ENCODE results near the gene TSHR. TPM values are rescaled to one million over a fixed set of nuclear protein-coding genes. Genes with fewer than 3 reads are reported as not detected.
"Not testable (repeated sequence)": the region's sequence is repeated elsewhere in the genome, so short reads cannot be mapped to it uniquely, and the experiment has no call there.

The TSHR gene
- total RNA-seq: not detected

- H3K9me3 Mint-ChIP-seq: no peaks in the 10 kb centered on the region
- H3K4me1 Mint-ChIP-seq (ENCODE audit: low read depth): peaks cover 37% of the 10 kb centered on the region
- CTCF ChIA-PET: interaction anchor here (0.5 to 5.3 kb wide), 9 partner anchors 9 to 257 kb away, joined by 3 to 82 read pairs (median 5); no protein-coding TSS in a partner anchor
- peaks cover 10% of the 10 kb centered on the region for H3K27me3 Mint-ChIP-seq (ENCODE audit: low read depth)
- DNase-seq: no peak
- no peaks in the 10 kb centered on the region for H3K36me3 Mint-ChIP-seq (ENCODE audit: low read depth)
- H3K27ac Mint-ChIP-seq: no peak within 1 kb of the TSS
- intact Hi-C loops (cut with micrococcal nuclease): loop anchor here (2.0 kb wide), 2 partner anchors 107 to 263 kb away; no protein-coding TSS in a partner anchor
- peak within 1 kb of the TSS; percentile 75 for H3K4me3 Mint-ChIP-seq
Measured at GRCh38 chr14:80955416-80955941, at the start of gene TSHR. Gene TSHR (plus strand): TSS chr14:80955621. CDS start chr14:80955681, 60 bp downstream.

DNA sequence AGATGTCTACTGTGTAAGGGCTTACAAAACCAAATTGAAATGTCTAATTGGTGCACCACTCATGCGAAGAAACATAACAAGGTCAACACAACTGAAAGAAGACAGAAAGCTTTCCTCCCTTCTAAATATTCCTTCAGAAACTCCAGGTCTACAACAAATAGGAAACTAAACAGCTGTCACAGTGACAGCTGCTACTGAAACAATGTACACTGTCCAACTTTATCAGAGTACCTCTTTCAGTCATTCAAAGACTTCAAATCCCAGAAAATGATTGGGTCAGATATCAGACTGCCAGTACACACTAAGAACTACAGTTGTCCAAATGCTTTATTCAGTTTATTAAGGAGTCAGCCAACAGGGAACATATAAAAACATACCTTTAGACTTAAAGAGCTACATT is 49.1 kb upstream of the TSHR start:
- no peaks in the 10 kb centered on the region for H3K9me3 Mint-ChIP-seq
- CTCF ChIA-PET: no interaction called here
- peaks cover 7% of the 10 kb centered on the region for H3K4me1 Mint-ChIP-seq (ENCODE audit: low read depth)
- DNase-seq: no peak
- intact Hi-C loops (cut with micrococcal nuclease): no loop called here
- H3K36me3 Mint-ChIP-seq (ENCODE audit: low read depth): peaks cover 21% of the 10 kb centered on the region
- no peak overlapping the region for H3K27ac Mint-ChIP-seq
- H3K27me3 Mint-ChIP-seq (ENCODE audit: low read depth): no peaks in the 10 kb centered on the region
- no peak overlapping the region for H3K4me3 Mint-ChIP-seq

DNA sequence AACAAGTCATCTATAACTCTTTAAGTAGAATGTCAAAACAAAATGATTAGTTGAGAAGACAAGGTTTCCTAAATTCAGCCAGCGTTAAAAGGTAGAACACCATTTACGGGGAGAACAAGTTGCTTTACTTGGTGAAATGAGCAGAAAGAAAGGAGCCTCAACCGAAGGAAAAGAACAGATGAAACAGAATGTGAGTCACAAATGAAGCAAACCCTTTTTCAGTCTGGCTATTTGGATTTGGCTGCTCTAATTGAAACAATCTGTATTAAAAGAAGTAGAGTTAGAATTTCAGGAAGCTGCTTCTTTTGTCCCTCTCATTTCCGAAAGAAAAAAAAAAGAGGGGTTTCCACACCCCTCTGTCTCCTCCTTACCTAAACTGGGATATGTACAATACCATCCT is 48.5 kb upstream of the TSHR start:
- H3K27me3 Mint-ChIP-seq (ENCODE audit: low read depth): no peaks in the 10 kb centered on the region
- no peak overlapping the region for H3K4me3 Mint-ChIP-seq
- H3K27ac Mint-ChIP-seq: no peak overlapping the region
- H3K36me3 Mint-ChIP-seq (ENCODE audit: low read depth): peaks cover 18% of the 10 kb centered on the region
- intact Hi-C loops (cut with micrococcal nuclease): no loop called here
- CTCF ChIA-PET: interaction anchor here (0.7 kb wide), 1 partner anchor 537 kb away, joined by 3 read pairs; no protein-coding TSS in a partner anchor
- no peak for DNase-seq
- H3K9me3 Mint-ChIP-seq: no peaks in the 10 kb centered on the region
- peaks cover 7% of the 10 kb centered on the region for H3K4me1 Mint-ChIP-seq (ENCODE audit: low read depth)

DNA sequence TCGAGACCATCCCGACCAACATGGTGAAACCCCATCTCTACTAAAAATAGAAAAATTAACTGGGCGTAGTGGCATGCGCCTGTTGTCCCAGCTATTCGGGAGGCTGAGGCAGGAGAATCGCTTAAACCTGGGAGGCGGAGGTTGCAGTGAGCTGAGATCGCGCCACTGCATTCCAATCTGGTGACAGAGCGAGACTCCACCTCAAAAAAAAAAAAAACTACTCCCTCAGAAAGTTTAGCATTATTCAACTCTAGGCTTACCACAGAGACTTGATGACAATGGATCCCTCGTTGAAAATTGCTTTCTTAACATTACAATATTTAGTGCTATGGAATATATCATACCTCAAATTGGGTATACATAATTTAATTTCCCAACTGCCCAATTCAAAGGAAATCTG is 43.4 kb upstream of the TSHR start:
- CTCF ChIA-PET; H3K27ac Mint-ChIP-seq; H3K27me3 Mint-ChIP-seq (ENCODE audit: low read depth); H3K4me1 Mint-ChIP-seq (ENCODE audit: low read depth); DNase-seq; H3K4me3 Mint-ChIP-seq; H3K9me3 Mint-ChIP-seq; intact Hi-C loops (cut with micrococcal nuclease): not testable (repeated sequence)
- H3K36me3 Mint-ChIP-seq (ENCODE audit: low read depth): peaks cover 23% of the 10 kb centered on the region

- Mint-ChIP-seq H3K4me3 (no peak overlapping the region), H3K36me3 (ENCODE audit: low read depth) (peaks cover 20% of the 10 kb centered on the region), H3K9me3 (no peaks in the 10 kb centered on the region), H3K27ac (no peak overlapping the region), H3K4me1 (ENCODE audit: low read depth) (peaks cover 3% of the 10 kb centered on the region), H3K27me3 (ENCODE audit: low read depth) (no peaks in the 10 kb centered on the region)
- no peak for DNase-seq
- CTCF ChIA-PET: interaction anchor here (1.2 kb wide), 1 partner anchor 21 kb away, joined by 3 read pairs; no protein-coding TSS in a partner anchor
- intact Hi-C loops (cut with micrococcal nuclease): no loop called here
Measured at GRCh38 chr14:80919622-80920021, 35.8 kb upstream of the TSHR start.

- peaks cover 9% of the 10 kb centered on the region for H3K4me1 Mint-ChIP-seq (ENCODE audit: low read depth)
- H3K27me3 Mint-ChIP-seq (ENCODE audit: low read depth): no peaks in the 10 kb centered on the region
- H3K9me3 Mint-ChIP-seq: no peaks in the 10 kb centered on the region
- intact Hi-C loops (cut with micrococcal nuclease): no loop called here
- no peak for DNase-seq
- H3K4me3 Mint-ChIP-seq: no peak overlapping the region
- CTCF ChIA-PET: interaction anchor here (1.5 kb wide), 1 partner anchor 64 kb away, joined by 4 read pairs; no protein-coding TSS in a partner anchor
- peaks cover 7% of the 10 kb centered on the region for H3K36me3 Mint-ChIP-seq (ENCODE audit: low read depth)
- no peak overlapping the region for H3K27ac Mint-ChIP-seq
Measured at GRCh38 chr14:80923368-80923767, 32.1 kb upstream of the TSHR start.

DNA sequence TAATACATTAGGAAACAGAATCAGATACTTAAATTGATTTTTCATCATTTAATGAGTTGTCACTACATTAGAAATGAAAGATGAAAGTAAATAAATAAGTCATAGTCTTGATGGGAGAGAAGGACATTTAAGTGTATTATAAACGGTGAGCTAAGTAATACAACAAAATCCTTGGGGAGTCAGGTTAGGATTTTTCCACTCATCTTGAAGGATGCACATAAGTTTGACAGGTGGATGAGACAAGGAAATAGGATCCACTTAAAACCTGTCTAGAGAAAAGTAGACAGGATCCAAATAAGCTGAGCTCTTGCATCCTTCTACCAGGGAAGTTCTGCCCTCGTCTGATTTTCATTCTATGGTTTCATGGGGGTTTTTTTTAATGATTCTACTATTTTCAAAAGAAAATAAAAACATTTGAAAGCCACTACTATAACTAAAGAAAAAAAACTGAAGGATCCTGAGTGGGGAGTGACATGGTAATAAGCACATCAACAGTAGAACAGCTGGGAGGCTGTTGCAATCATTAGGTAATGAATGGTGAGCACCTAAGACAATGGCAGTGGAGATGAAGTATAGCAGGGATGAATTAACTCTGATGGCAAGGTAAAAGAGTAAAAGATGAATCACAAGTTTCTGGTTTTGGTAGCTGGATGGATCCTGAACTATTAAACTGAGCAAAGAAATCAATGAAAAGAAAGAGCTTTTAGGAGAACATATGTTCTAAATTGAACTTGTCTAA is 30.9 kb upstream of the TSHR start:
- Mint-ChIP-seq H3K9me3 (no peaks in the 10 kb centered on the region), H3K27me3 (ENCODE audit: low read depth) (no peaks in the 10 kb centered on the region), H3K4me1 (ENCODE audit: low read depth) (peaks cover 9% of the 10 kb centered on the region), H3K36me3 (ENCODE audit: low read depth) (peaks cover 11% of the 10 kb centered on the region), H3K27ac (no peak overlapping the region), H3K4me3 (no peak overlapping the region)
- intact Hi-C loops (cut with micrococcal nuclease): no loop called here
- no peak for DNase-seq
- CTCF ChIA-PET: interaction anchor here (0.6 kb wide), 1 partner anchor 74 kb away, joined by 3 read pairs; no protein-coding TSS in a partner anchor

DNA sequence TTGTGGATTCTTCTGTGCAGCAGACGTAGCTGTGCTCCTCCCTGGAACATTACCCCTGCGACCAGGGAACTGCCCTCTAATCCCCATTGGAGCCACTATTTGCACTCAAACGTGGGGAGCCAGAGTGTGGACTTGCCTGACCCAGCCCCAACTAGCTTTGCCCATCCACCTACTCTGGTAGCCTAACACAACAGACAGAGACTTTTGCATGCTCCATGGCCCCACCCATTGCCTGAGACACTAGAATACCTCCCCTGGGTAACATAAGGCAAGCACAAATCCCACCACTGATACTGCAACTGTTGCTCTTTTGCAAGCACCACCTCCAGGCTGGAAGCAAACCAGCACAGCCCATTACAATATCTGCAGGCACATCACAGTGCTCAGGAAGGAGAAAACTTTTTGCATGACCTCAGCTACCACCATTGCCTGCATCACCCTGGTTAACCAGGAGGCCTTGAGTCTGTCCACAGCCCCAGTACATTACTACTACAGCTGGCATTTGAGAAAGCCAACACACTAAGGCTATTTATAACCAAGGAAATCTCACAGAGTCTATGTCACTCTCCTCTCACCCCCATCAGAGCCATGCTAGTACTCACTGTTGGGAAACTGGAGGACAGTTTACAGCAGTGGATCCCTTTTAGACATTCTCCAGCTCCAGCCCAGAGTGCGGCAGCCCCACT is 28.9 kb upstream of the TSHR start:
- peaks cover 18% of the 10 kb centered on the region for H3K36me3 Mint-ChIP-seq (ENCODE audit: low read depth)
- intact Hi-C loops (cut with micrococcal nuclease): no loop called here
- DNase-seq: no peak
- CTCF ChIA-PET: interaction anchor here (0.6 kb wide), 1 partner anchor 527 kb away, joined by 3 read pairs; no protein-coding TSS in a partner anchor
- no peak overlapping the region for H3K4me3 Mint-ChIP-seq
- H3K27ac Mint-ChIP-seq: no peak overlapping the region
- H3K27me3 Mint-ChIP-seq (ENCODE audit: low read depth): no peaks in the 10 kb centered on the region
- no peaks in the 10 kb centered on the region for H3K9me3 Mint-ChIP-seq
- peaks cover 27% of the 10 kb centered on the region for H3K4me1 Mint-ChIP-seq (ENCODE audit: low read depth)

DNA sequence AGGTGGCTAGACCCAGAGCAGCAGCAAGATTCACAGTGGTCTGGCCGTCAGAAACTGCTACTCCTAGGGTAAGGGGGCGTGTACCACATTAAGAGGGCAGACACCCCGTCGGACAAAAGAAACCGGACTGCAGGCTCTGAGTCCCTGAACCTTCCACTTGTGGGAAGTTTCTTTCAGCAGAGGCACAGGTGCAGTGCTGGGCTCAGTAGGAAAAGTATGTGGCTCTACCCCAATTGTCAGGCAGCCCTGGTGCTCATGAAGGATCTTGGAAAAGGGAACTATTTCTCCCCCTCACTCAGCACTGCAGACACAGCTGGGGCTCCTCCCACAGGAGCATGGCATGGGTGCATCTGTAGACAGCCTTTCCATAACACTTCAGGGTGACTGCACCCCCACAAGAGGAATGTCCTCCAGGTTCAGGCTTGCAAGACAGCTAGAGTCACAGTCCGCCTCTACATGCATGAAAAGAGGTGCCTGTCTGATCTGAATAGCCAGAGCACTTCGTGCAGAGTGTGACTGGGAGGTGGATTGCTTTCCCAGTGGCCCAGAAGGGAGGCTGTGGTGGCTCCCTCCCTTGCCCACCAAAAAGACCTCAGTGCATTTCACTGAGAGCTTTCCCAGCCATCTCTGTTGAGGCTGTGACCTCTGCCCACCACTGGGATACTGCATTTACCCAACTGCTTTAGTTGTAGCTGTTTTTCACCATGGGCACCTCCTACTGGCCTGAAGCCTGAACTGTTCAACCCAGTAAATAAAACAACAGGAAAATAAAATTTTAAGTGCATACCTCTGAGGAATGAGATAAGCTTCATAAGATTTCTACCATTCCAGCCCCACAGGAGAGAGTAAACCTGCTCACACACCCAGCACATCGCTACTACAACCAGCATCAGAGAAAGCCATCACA is 28.1 kb upstream of the TSHR start:
- H3K27ac Mint-ChIP-seq: no peak overlapping the region
- CTCF ChIA-PET: interaction anchor here (0.6 kb wide), 1 partner anchor 526 kb away, joined by 3 read pairs; no protein-coding TSS in a partner anchor
- intact Hi-C loops (cut with micrococcal nuclease): no loop called here
- peaks cover 32% of the 10 kb centered on the region for H3K4me1 Mint-ChIP-seq (ENCODE audit: low read depth)
- no peak overlapping the region for H3K4me3 Mint-ChIP-seq
- no peaks in the 10 kb centered on the region for H3K27me3 Mint-ChIP-seq (ENCODE audit: low read depth)
- H3K9me3 Mint-ChIP-seq: no peaks in the 10 kb centered on the region
- no peak for DNase-seq
- peaks cover 23% of the 10 kb centered on the region for H3K36me3 Mint-ChIP-seq (ENCODE audit: low read depth)

- H3K27ac Mint-ChIP-seq: peak overlapping the region; percentile 73
- H3K9me3 Mint-ChIP-seq: no peaks in the 10 kb centered on the region
- no peak for DNase-seq
- H3K27me3 Mint-ChIP-seq (ENCODE audit: low read depth): no peaks in the 10 kb centered on the region
- H3K36me3 Mint-ChIP-seq (ENCODE audit: low read depth): peaks cover 30% of the 10 kb centered on the region
- H3K4me1 Mint-ChIP-seq (ENCODE audit: low read depth): peaks cover 27% of the 10 kb centered on the region
- no peak overlapping the region for H3K4me3 Mint-ChIP-seq
- CTCF ChIA-PET: interaction anchor here (1.1 to 2.1 kb wide), 3 partner anchors 12 to 241 kb away, joined by 3 to 15 read pairs (median 7); partner anchors contain the start of gene CEP128
- intact Hi-C loops (cut with micrococcal nuclease): no loop called here
Measured at GRCh38 chr14:80930095-80930494, 25.3 kb upstream of the TSHR start.

GRCh38 chr14:80930836-80931389 is 24.5 kb upstream of the TSHR start:
- peak; percentile 79 for DNase-seq
- intact Hi-C loops (cut with micrococcal nuclease): loop anchor here (1.0 kb wide), 8 partner anchors 11 to 540 kb away; no protein-coding TSS in a partner anchor
- CTCF ChIA-PET: interaction anchor here (1.9 to 2.1 kb wide), 2 partner anchors 11 to 56 kb away, joined by 7 to 15 read pairs; partner anchors contain the start of gene CEP128
- peaks cover 23% of the 10 kb centered on the region for H3K4me1 Mint-ChIP-seq (ENCODE audit: low read depth)
- no peaks in the 10 kb centered on the region for H3K9me3 Mint-ChIP-seq
- H3K4me3 Mint-ChIP-seq: peak overlapping the region; percentile 33
- H3K27ac Mint-ChIP-seq: peak overlapping the region; percentile 73
- peaks cover 32% of the 10 kb centered on the region for H3K36me3 Mint-ChIP-seq (ENCODE audit: low read depth)
- H3K27me3 Mint-ChIP-seq (ENCODE audit: low read depth): no peaks in the 10 kb centered on the region
